Hepatocyte (in vitro differentiated cells): ENCODE results near the gene BRCA1. TPM values are rescaled to one million over a fixed set of nuclear protein-coding genes. Genes with fewer than 3 reads are reported as not detected.
"Not testable (repeated sequence)": the region's sequence is repeated elsewhere in the genome, so short reads cannot be mapped to it uniquely, and the experiment has no call there.

ENCODE experiments used
- DNase-seq: peaks from one replicate; pipeline ENCODE4 v3.0.0-alpha.2; 2016; ENCODE audit warnings: low spot score
- H2AFZ ChIP-seq: fragments of 200-600 bp; sonication (generic); 2 replicates; pipeline ENCODE4 v1.6.0; 2016; ENCODE audit warnings: antibody characterized with exemption, mild to moderate bottlenecking
- H3K27ac ChIP-seq: fragments of 200-600 bp; sonication (generic); 2 replicates; pipeline ENCODE4 v1.5.1; 2016; ENCODE audit warnings: mild to moderate bottlenecking
- H3K27me3 ChIP-seq: fragments of 200-600 bp; sonication (generic); 2 replicates; pipeline ENCODE4 v1.6.1; 2016
- H3K36me3 ChIP-seq: fragments of 200-600 bp; sonication (generic); replicated peaks from 2 replicates; pipeline ENCODE4 v1.5.1; 2016; ENCODE audit warnings: low read depth; ENCODE audit not compliant: insufficient read depth
- H3K4me1 ChIP-seq: fragments of 200-600 bp; sonication (generic); 2 replicates; pipeline ENCODE4 v1.5.1; 2016; ENCODE audit warnings: mild to moderate bottlenecking, moderate library complexity; ENCODE audit not compliant: insufficient read depth
- H3K4me2 ChIP-seq: fragments of 200-600 bp; sonication (generic); 2 replicates; pipeline ENCODE4 v1.6.0; 2016
- H3K4me3 ChIP-seq: fragments of 200-600 bp; sonication (generic); 2 replicates; pipeline ENCODE4 v1.5.1; 2016; ENCODE audit warnings: mild to moderate bottlenecking
- H3K79me2 ChIP-seq: fragments of 200-600 bp; sonication (generic); 2 replicates; pipeline ENCODE4 v1.6.0; 2017; ENCODE audit warnings: mild to moderate bottlenecking
- H3K9me2 ChIP-seq: fragments of 200-600 bp; sonication (generic); replicated peaks from 2 replicates; pipeline ENCODE4 v1.6.0; 2017; ENCODE audit warnings: mild to moderate bottlenecking; ENCODE audit not compliant: insufficient read depth
- H3K9me3 ChIP-seq: fragments of 200-600 bp; sonication (generic); 2 replicates; pipeline ENCODE4 v1.5.1; 2016; ENCODE audit warnings: low read depth, mild to moderate bottlenecking
- H4K20me1 ChIP-seq: fragments of 200-600 bp; sonication (generic); 2 replicates; pipeline ENCODE4 v1.6.0; 2016; ENCODE audit warnings: mild to moderate bottlenecking; ENCODE audit not compliant: insufficient read depth, poor library complexity, severe bottlenecking
- EZH2 ChIP-seq: fragments of 200-600 bp; sonication (generic); IDR thresholded peaks from 2 replicates; pipeline ENCODE4 v1.6.1; 2016; ENCODE audit warnings: antibody characterized with exemption, mild to moderate bottlenecking, borderline replicate concordance
- EZH2phosphoT487 ChIP-seq: fragments of 200-600 bp; sonication (generic); IDR thresholded peaks from one replicate; pipeline ENCODE4 v1.6.1; 2018; ENCODE audit warnings: antibody characterized with exemption, mild to moderate bottlenecking, low read depth, moderate library complexity; ENCODE audit not compliant: unreplicated experiment, severe bottlenecking
- WGBS: methylation state at CpG from one replicate; pipeline ENCODE4 v1.1.6; 2016; ENCODE audit warnings: low lambda C conversion rate; ENCODE audit errors: missing lambda C conversion rate; 5-methylcytosine and 5-hydroxymethylcytosine counted together
- polyA plus RNA-seq: library from polyadenylated mRNA; unstranded; fragments of >200 nt; fragmentation: Nextera tagmentation; extraction: Ambion mirVana; gene quantifications from 2 replicates; pipeline ENCODE4 v1.2.1, GENCODE V29; 2016
- total RNA-seq: library from RNA; depleted of rRNA; stranded (reverse); fragments of >200 nt; gene quantifications from 2 replicates; pipeline ENCODE4 v1.2.3, GENCODE V29; 2014
- TF ChIP-seq, protein P1 (sequence below): fragments of 200-600 bp; sonication (generic); IDR thresholded peaks from 2 replicates; pipeline ENCODE4 v1.5.1; 2016; ENCODE audit warnings: antibody characterized with exemption, mild to moderate bottlenecking; ENCODE audit not compliant: poor library complexity

BRCA1 gene
- total and polyA plus RNA-seq, 2 experiments from 2014 or later = 7.0 to 8.0 TPM

DNA sequence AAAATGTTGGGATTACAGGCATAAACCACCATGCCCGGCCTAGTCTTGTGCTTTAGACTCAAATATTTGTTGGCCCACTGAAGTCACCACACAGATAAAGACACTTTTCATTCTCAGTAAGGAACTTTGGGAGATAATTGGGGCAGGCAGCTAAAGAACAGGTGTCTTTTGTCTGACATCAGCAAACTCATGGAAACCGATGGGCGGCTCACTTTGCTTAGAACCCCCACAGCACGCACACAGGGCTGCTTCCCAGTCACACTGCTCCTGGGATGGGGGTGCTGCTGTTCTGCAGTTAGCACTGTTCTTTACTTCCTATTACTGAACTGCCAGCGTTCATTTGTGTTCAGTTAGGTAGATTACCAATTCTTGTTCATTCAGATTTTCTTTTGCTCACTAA is 18.0 kb upstream of the BRCA1 start:
- no peaks in the 10 kb centered on the region for H3K36me3 ChIP-seq
- DNase-seq = no peak
- 85% methylated on average over 5 of the region's 5 CpGs for WGBS
- H3K9me2 ChIP-seq = no peaks in the 10 kb centered on the region
- TF ChIP-seq EZH2phosphoT487 = no peak
- TF ChIP-seq, protein P1, sequence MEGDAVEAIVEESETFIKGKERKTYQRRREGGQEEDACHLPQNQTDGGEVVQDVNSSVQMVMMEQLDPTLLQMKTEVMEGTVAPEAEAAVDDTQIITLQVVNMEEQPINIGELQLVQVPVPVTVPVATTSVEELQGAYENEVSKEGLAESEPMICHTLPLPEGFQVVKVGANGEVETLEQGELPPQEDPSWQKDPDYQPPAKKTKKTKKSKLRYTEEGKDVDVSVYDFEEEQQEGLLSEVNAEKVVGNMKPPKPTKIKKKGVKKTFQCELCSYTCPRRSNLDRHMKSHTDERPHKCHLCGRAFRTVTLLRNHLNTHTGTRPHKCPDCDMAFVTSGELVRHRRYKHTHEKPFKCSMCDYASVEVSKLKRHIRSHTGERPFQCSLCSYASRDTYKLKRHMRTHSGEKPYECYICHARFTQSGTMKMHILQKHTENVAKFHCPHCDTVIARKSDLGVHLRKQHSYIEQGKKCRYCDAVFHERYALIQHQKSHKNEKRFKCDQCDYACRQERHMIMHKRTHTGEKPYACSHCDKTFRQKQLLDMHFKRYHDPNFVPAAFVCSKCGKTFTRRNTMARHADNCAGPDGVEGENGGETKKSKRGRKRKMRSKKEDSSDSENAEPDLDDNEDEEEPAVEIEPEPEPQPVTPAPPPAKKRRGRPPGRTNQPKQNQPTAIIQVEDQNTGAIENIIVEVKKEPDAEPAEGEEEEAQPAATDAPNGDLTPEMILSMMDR = no peak
- TF ChIP-seq EZH2 = no peak
- H3K27me3 ChIP-seq = no peaks in the 10 kb centered on the region
- H3K9me3 ChIP-seq = no peaks in the 10 kb centered on the region
- H3K4me3 ChIP-seq = no peak overlapping the region
- no peaks in the 10 kb centered on the region for H3K4me1 ChIP-seq
- no peaks in the 10 kb centered on the region for H4K20me1 ChIP-seq
- no peak overlapping the region for H2AFZ ChIP-seq
- H3K4me2 ChIP-seq = no peak overlapping the region
- no peaks in the 10 kb centered on the region for H3K79me2 ChIP-seq
- no peak overlapping the region for H3K27ac ChIP-seq

GRCh38 chr17:43142153-43142552 is 17.0 kb upstream of the BRCA1 start:
- Histone ChIP-seq H2AFZ (no peak overlapping the region), H3K27ac (no peak overlapping the region), H3K4me3 (no peak overlapping the region), H3K79me2 (no peaks in the 10 kb centered on the region), H4K20me1 (no peaks in the 10 kb centered on the region), H3K4me2 (no peak overlapping the region), H3K9me2 (no peaks in the 10 kb centered on the region), H3K27me3 (no peaks in the 10 kb centered on the region), H3K36me3 (no peaks in the 10 kb centered on the region), H3K4me1 (no peaks in the 10 kb centered on the region), H3K9me3 (no peaks in the 10 kb centered on the region)
- no peak for DNase-seq
- 93% methylated on average over 5 of the region's 5 CpGs for WGBS
- TF ChIP-seq, protein P1 = no peak
- no peak for TF ChIP-seq EZH2phosphoT487

DNA sequence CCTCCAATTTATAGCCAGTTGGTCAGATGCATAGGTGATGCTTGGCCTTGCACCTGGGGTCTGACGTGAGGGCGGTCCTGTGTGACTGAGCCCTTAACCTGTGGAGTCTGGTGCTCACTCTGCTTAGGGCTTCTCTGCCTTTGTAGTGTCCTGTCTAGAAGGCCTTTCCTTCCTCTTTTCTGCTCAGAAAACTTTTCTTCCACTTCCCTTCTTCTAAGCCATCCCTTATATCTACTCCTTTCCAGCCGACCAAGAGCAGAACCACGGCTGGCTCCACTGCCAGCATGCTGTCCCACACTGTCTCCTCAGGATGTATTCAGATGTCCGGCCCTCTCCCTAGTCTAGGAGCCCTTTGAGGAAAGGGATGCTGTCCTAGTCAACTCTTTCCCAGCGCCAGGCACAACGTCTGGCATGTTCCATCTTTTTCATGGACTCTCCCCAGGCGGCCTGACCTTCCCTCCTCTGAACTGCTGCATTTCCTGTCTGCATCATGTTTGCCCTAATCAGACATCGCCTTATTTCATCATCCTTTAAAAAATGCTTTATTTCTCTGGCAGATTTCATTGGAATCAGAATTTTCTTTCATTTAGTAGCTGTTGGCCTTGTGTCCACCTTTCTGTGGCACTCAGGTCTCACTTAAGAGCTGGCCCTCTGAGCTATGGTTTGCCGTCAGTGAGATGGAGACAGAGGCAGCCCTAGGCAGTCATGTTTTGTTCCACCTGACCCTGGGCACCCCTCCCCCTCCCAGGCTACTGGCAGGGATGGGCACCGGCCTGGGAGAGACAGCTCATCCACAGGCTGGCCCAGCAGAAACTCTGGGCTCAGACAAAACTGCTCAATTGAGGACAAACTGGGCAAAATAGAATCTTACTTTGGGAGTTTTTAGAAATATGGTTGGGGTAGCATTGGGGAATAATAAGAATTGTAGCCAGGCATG is 15.5 kb upstream of the BRCA1 start:
- no peaks in the 10 kb centered on the region for H3K4me1 ChIP-seq
- H3K36me3 ChIP-seq = no peaks in the 10 kb centered on the region
- H3K4me2 ChIP-seq = no peak overlapping the region
- no peaks in the 10 kb centered on the region for H3K9me2 ChIP-seq
- no peak for TF ChIP-seq EZH2phosphoT487
- TF ChIP-seq, protein P1 = no peak
- no peak for TF ChIP-seq EZH2
- no peaks in the 10 kb centered on the region for H3K79me2 ChIP-seq
- H3K27me3 ChIP-seq = no peaks in the 10 kb centered on the region
- DNase-seq = no peak
- WGBS = 90% methylated on average over 11 of the region's 11 CpGs
- no peak overlapping the region for H3K27ac ChIP-seq
- no peaks in the 10 kb centered on the region for H3K9me3 ChIP-seq
- H3K4me3 ChIP-seq = no peak overlapping the region
- H4K20me1 ChIP-seq = no peaks in the 10 kb centered on the region
- no peak overlapping the region for H2AFZ ChIP-seq

DNA sequence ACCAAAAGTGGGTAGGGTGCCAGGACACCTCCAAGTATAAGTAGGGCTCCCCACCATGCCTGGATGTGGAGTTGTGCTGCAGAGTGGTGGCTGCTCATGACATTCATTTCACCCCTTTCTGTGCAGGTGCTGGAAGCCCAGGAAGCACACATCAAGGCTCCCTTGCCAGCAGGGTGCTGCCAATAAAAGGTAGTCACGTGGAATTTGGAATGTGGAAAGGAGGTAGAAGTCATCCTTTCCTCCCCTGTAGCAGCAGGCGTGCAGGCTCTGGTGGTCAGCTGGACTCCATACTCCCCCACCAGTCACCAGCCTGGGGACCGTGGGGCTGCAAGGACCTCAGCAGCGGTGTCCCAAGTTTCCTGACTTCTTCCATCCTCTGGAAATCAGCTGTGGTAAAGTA is 13.4 kb upstream of the BRCA1 start:
- H3K79me2 ChIP-seq, H3K4me2 ChIP-seq, H3K4me3 ChIP-seq, H3K4me1 ChIP-seq, H3K9me3 ChIP-seq, H3K36me3 ChIP-seq, H2AFZ ChIP-seq, H4K20me1 ChIP-seq, H3K9me2 ChIP-seq, H3K27me3 ChIP-seq, DNase-seq, H3K27ac ChIP-seq: not testable (repeated sequence)
- 89% methylated on average over 4 of the region's 4 CpGs for WGBS

GRCh38 chr17:43136574-43136973 is 11.4 kb upstream of the BRCA1 start:
- not testable (repeated sequence) for H4K20me1 ChIP-seq, H3K36me3 ChIP-seq, DNase-seq, H3K9me3 ChIP-seq, H3K79me2 ChIP-seq, H3K27me3 ChIP-seq, H3K4me1 ChIP-seq, H3K9me2 ChIP-seq, H3K4me3 ChIP-seq, H2AFZ ChIP-seq, H3K4me2 ChIP-seq, H3K27ac ChIP-seq
- WGBS = 98% methylated on average over 3 of the region's 3 CpGs
